ENCODE measurements around the gene SIRT5.

SIRT5 gene

DNA sequence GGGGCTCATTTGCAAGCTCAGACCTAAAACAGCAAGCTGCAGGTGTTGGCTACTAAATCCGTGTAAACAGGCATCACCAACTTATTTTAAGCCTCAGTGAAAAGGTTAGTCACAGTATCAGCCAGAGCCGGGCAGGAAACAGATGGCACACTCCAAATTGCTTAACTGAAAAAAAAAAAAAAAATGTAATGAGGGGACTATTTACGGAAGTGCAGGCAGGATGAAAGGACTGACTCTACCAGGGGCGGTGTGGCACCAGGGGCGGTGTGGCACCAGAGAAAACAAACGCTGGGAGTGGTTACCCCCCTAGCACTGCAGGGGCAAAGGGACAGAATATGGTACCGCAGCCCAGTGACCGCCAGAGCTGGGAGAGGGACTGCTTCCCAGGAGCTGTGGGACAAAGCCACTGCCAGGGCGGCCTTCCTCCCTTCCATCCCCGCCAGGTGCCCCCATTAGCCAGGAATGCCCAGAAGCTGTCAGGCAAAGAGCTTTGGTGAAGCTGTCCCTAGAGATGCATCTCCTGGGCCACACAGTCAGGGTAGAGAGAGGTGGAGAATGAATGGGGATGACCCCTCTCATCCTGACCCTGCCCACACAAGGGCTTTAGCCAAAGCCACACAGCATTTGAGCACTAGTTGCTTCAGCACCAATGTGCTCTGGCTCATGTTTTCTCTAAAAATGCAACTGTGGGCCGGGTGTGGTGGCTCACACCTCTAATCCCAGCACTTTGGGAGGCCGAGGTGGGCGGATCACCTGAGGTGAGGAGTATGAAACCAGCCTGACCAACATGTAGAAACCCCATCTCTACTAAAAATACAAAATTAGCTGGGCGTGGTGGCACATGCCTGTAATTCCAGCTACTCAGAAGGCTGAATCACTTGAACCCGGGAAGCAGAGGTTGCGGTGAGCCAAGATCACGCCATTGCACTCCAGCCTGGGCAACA is 47.4 kb upstream of the SIRT5 start:
- no peaks in the 10 kb centered on the region for H3K79me2 ChIP-seq (ENCODE audit: low read length)
- peak; percentile 92 for DNase-seq
- H3K27me3 ChIP-seq (replicated peaks; ENCODE audit: insufficient read depth, low read length), result no peaks in the 10 kb centered on the region
- peak overlapping the region; percentile 91 for H3K27ac ChIP-seq (ENCODE audit: low read length)
- peaks cover 23% of the 10 kb centered on the region for H3F3A ChIP-seq (ENCODE audit: insufficient read depth, low read length)
- H3K36me3 ChIP-seq (replicated peaks; ENCODE audit: insufficient read depth, low read length), result no peaks in the 10 kb centered on the region
- peaks cover 41% of the 10 kb centered on the region for H3K4me1 ChIP-seq (ENCODE audit: low read length)
- H3K4me2 ChIP-seq (ENCODE audit: low read depth, low read length), result peak overlapping the region; percentile 70
- peak overlapping the region; percentile 53 for H3K9ac ChIP-seq (ENCODE audit: low read length)
- no peaks in the 10 kb centered on the region for H3K9me3 ChIP-seq (replicated peaks; ENCODE audit: insufficient read depth, low read length)
- H3K9me2 ChIP-seq (replicated peaks; ENCODE audit: insufficient read depth, low read length), result no peaks in the 10 kb centered on the region
- peak overlapping the region; percentile 74 for H2AFZ ChIP-seq (ENCODE audit: low read length)
- TF ChIP-seq, protein P1, sequence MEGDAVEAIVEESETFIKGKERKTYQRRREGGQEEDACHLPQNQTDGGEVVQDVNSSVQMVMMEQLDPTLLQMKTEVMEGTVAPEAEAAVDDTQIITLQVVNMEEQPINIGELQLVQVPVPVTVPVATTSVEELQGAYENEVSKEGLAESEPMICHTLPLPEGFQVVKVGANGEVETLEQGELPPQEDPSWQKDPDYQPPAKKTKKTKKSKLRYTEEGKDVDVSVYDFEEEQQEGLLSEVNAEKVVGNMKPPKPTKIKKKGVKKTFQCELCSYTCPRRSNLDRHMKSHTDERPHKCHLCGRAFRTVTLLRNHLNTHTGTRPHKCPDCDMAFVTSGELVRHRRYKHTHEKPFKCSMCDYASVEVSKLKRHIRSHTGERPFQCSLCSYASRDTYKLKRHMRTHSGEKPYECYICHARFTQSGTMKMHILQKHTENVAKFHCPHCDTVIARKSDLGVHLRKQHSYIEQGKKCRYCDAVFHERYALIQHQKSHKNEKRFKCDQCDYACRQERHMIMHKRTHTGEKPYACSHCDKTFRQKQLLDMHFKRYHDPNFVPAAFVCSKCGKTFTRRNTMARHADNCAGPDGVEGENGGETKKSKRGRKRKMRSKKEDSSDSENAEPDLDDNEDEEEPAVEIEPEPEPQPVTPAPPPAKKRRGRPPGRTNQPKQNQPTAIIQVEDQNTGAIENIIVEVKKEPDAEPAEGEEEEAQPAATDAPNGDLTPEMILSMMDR (IDR thresholded peaks at IDR 0.05; ENCODE audit: low read length), result peak; percentile 30
- TF ChIP-seq EZH2phosphoT487 (IDR thresholded peaks at IDR 0.05; ENCODE audit: low read length), result no peak
- TF ChIP-seq EZH2 (optimal IDR thresholded peaks at IDR 0.05; ENCODE audit: low read depth, low read length), result no peak
- H4K20me1 ChIP-seq (ENCODE audit: insufficient read depth, low read length), result no peaks in the 10 kb centered on the region
- H3K4me3 ChIP-seq (ENCODE audit: low read length), result peak overlapping the region; percentile 22; the same call in 1 of the 2 replicates

DNA sequence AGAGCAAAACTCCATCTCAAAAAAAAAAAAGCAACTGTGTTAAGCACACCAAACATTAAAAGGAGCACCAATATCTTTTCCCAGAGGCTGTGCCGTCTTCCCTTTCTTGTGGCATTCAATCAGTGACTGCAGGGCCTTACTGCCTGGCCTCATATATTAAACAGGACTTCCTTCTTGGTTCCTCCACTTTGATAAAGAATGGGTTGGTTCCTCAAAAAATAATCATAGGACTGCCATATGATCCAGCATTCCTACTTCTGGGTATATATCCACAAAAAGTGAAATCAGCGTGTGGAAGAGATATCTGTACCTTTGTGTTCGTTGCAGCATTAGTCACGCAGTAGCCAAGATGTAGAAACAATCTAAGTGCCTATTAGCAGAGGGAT is 46.7 kb upstream of the SIRT5 start:
- 0 out of 2 replicates have a peak overlapping the region, but pooled peaks have one; percentile 11 for H3K4me2 ChIP-seq (ENCODE audit: low read depth, low read length)
- H3K9ac ChIP-seq (ENCODE audit: low read length), result no peak overlapping the region
- TF ChIP-seq EZH2 (optimal IDR thresholded peaks at IDR 0.05; ENCODE audit: low read depth, low read length), result no peak
- TF ChIP-seq, protein P1 (IDR thresholded peaks at IDR 0.05; ENCODE audit: low read length), result no peak
- TF ChIP-seq EZH2phosphoT487 (IDR thresholded peaks at IDR 0.05; ENCODE audit: low read length), result no peak
- H3K9me3 ChIP-seq (replicated peaks; ENCODE audit: insufficient read depth, low read length), result no peaks in the 10 kb centered on the region
- H3K4me3 ChIP-seq (ENCODE audit: low read length), result no peak overlapping the region
- H2AFZ ChIP-seq (ENCODE audit: low read length), result no peak overlapping the region
- peaks cover 47% of the 10 kb centered on the region for H3K4me1 ChIP-seq (ENCODE audit: low read length)
- no peaks in the 10 kb centered on the region for H3K36me3 ChIP-seq (replicated peaks; ENCODE audit: insufficient read depth, low read length)
- peaks cover 23% of the 10 kb centered on the region for H3F3A ChIP-seq (ENCODE audit: insufficient read depth, low read length)
- DNase-seq, result no peak
- H4K20me1 ChIP-seq (ENCODE audit: insufficient read depth, low read length), result no peaks in the 10 kb centered on the region
- H3K79me2 ChIP-seq (ENCODE audit: low read length), result no peaks in the 10 kb centered on the region
- peak overlapping the region; percentile 91; the same call in 1 of the 2 replicates for H3K27ac ChIP-seq (ENCODE audit: low read length)
- no peaks in the 10 kb centered on the region for H3K27me3 ChIP-seq (replicated peaks; ENCODE audit: insufficient read depth, low read length)
- H3K9me2 ChIP-seq (replicated peaks; ENCODE audit: insufficient read depth, low read length), result no peaks in the 10 kb centered on the region

DNA sequence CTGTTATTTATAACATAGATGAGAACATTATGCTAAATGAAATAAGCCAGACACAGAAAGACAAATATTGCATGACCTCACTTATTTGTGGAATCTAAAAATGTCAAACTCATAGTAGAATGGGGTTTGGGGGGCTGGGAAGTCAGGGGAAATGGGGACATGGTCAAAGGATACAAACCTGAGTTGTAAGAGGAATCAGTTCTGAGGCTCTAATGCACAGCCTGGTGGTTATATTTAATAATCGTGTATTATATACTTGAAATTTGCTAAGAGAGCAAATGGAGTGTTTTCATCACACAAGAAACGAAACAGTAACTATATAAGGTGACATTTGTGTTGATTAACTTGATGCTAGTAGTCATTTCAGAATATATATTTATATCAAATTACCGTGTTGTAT is 46.2 kb upstream of the SIRT5 start:
- no peaks in the 10 kb centered on the region for H3K9me3 ChIP-seq (replicated peaks; ENCODE audit: insufficient read depth, low read length)
- no peak for DNase-seq
- H3K4me3 ChIP-seq (ENCODE audit: low read length), result no peak overlapping the region
- H3K79me2 ChIP-seq (ENCODE audit: low read length), result no peaks in the 10 kb centered on the region
- H3K9me2 ChIP-seq (replicated peaks; ENCODE audit: insufficient read depth, low read length), result no peaks in the 10 kb centered on the region
- H4K20me1 ChIP-seq (ENCODE audit: insufficient read depth, low read length), result no peaks in the 10 kb centered on the region
- H3F3A ChIP-seq (ENCODE audit: insufficient read depth, low read length), result peaks cover 26% of the 10 kb centered on the region
- H3K4me2 ChIP-seq (ENCODE audit: low read depth, low read length), result no peak overlapping the region
- no peaks in the 10 kb centered on the region for H3K27me3 ChIP-seq (replicated peaks; ENCODE audit: insufficient read depth, low read length)
- no peak overlapping the region for H2AFZ ChIP-seq (ENCODE audit: low read length)
- no peak for TF ChIP-seq EZH2phosphoT487 (IDR thresholded peaks at IDR 0.05; ENCODE audit: low read length)
- no peak for TF ChIP-seq EZH2 (optimal IDR thresholded peaks at IDR 0.05; ENCODE audit: low read depth, low read length)
- H3K4me1 ChIP-seq (ENCODE audit: low read length), result peaks cover 53% of the 10 kb centered on the region
- no peaks in the 10 kb centered on the region for H3K36me3 ChIP-seq (replicated peaks; ENCODE audit: insufficient read depth, low read length)
- no peak overlapping the region for H3K27ac ChIP-seq (ENCODE audit: low read length)
- no peak overlapping the region for H3K9ac ChIP-seq (ENCODE audit: low read length)

Data from MM.1S (cell line).